GM12878 (cell line): ENCODE results near the gene NEUROG2. TPM values are rescaled to one million over a fixed set of nuclear protein-coding genes. Genes with fewer than 3 reads are reported as not detected.

Source experiments
- ATAC-seq: fragments of 200-7000 bp; cut with Tn5 transposase; 3 replicates; pipeline ENCODE4 v1.9.1; 2020; ENCODE audit warnings: mild to moderate bottlenecking, moderate library complexity
- BruUV-seq: library from RNA; stranded (reverse); fragments of 400-500 nt; replicated peaks from 2 replicates; lab custom pipeline; 2021; lab: Mats Ljungman, UMichigan
- CTCF ChIA-PET: fragments of 300-600 bp; sonication (Branson Sonifier 250); formaldehyde crosslinking; extraction: SDS; loops from one replicate; lab custom pipeline; 2021; ENCODE audit warnings: inconsistent platforms; lab: Yijun Ruan, JAX
- POLR2A ChIA-PET: fragments of 350-600 bp; formaldehyde crosslinking; extraction: SDS; loops from one replicate; lab custom pipeline; 2021; ENCODE audit warnings: inconsistent platforms; lab: Charles Lee
- RAD21 ChIA-PET: fragments of 300-600 bp; sonication (Branson Sonifier 250); formaldehyde crosslinking; loops from one replicate; lab custom pipeline; 2023; ENCODE audit warnings: antibody characterized with exemption; ENCODE audit not compliant: unreplicated experiment; lab: Charles Lee
- SMC1A ChIA-PET: fragments of 300-600 bp; sonication (Branson Sonifier 250); formaldehyde crosslinking; loops from one replicate; lab custom pipeline; 2023; ENCODE audit not compliant: unreplicated experiment, uncharacterized antibody; lab: Charles Lee
- DNase-seq: peaks from one replicate; pipeline ENCODE4 v3.0.0-alpha.2; 2011; ENCODE audit warnings: low read depth, low spot score
- FAIRE-seq: peaks from 3 replicates; lab custom pipeline; 2011; peaks lifted over from hg19 to GRCh38; lab: Jason Lieb, UNC
- H2AFZ ChIP-seq: 2 replicates; pipeline ENCODE4 v1.6.0; 2011; ENCODE audit warnings: low read depth, low read length, control low read depth; ENCODE audit not compliant: control insufficient read depth
- H3K27ac ChIP-seq: 2 replicates; pipeline ENCODE4 v1.5.1; 2011; ENCODE audit warnings: control low read depth; ENCODE audit not compliant: control insufficient read depth, insufficient read depth
- H3K27me3 ChIP-seq, 2 experiments: replicated peaks in 1 of 2; 2 replicates each; pipeline versions ENCODE4 v1.6.0 to v1.6.1; 2011; ENCODE audit warnings: low read length in 1 of 2; ENCODE audit not compliant: control insufficient read depth in 2 of 2, insufficient read depth in 2 of 2
- H3K36me3 ChIP-seq, 2 experiments: 2 replicates each; pipeline ENCODE4 v1.5.1; 2011; ENCODE audit warnings: low read length in 1 of 2; ENCODE audit not compliant: control insufficient read depth in 2 of 2, insufficient read depth in 2 of 2
- H3K4me1 ChIP-seq: 2 replicates; pipeline ENCODE4 v1.6.1; 2011; ENCODE audit warnings: mild to moderate bottlenecking, low read length, moderate library complexity, mixed read lengths; ENCODE audit not compliant: control insufficient read depth, insufficient read depth
- H3K4me2 ChIP-seq: 2 replicates; pipeline ENCODE4 v1.6.0; 2011; ENCODE audit warnings: control low read depth; ENCODE audit not compliant: control insufficient read depth, insufficient read depth
- H3K4me3 ChIP-seq: fragments of 200-600 bp; sonication (generic); 2 replicates; pipeline ENCODE4 v1.5.1; 2016
- H3K79me2 ChIP-seq: 2 replicates; pipeline ENCODE4 v1.6.0; 2011; ENCODE audit warnings: low read length; ENCODE audit not compliant: control insufficient read depth, insufficient read depth
- H3K9ac ChIP-seq: 2 replicates; pipeline ENCODE4 v1.8.0; 2011; ENCODE audit warnings: low read length, control low read depth, mixed read lengths; ENCODE audit not compliant: control insufficient read depth, insufficient read depth
- H3K9me3 ChIP-seq: replicated peaks from 3 replicates; pipeline ENCODE4 v1.5.1; 2011; ENCODE audit warnings: mild to moderate bottlenecking, low read length; ENCODE audit not compliant: control insufficient read depth, insufficient read depth
- H4K20me1 ChIP-seq: 2 replicates; pipeline ENCODE4 v1.6.0; 2011; ENCODE audit not compliant: control insufficient read depth, insufficient read depth
- CUX1 ChIP-seq: IDR thresholded peaks from 2 replicates; pipeline ENCODE4 v1.6.1; 2012; ENCODE audit warnings: improper control_type of control experiment, low read depth, low read length; ENCODE audit not compliant: insufficient replicate concordance
- ZBTB33 ChIP-seq: fragments of 450-650 bp; IDR thresholded peaks from 2 replicates; pipeline ENCODE4 v1.6.1; 2017; ENCODE audit warnings: mild to moderate bottlenecking
- WGBS: methylation state at CpG from one replicate; pipeline ENCODE4 v1.1.6; 2016; ENCODE audit warnings: low lambda C conversion rate; ENCODE audit not compliant: insufficient replicate concordance, insufficient coverage; ENCODE audit errors: missing lambda C conversion rate; 5-methylcytosine and 5-hydroxymethylcytosine counted together
- in situ Hi-C: fragments of 300-500 bp; cut with MboI; formaldehyde crosslinking; loops from 9 replicates; pipeline ENCODE4 v1.14.3; 2018; ENCODE audit warnings: mixed read lengths
- intact Hi-C: fragments of 100-400 bp; cut with micrococcal nuclease; formaldehyde crosslinking; loops from one replicate; pipeline ENCODE4 v1.14.2; 2022; ENCODE audit not compliant: unreplicated experiment
- polyA plus RNA-seq, 11 experiments: library from polyadenylated mRNA; depleted of rRNA in 4 of 11; unstranded in 6 of 11; stranded (reverse) in 5 of 11; fragments of >200 nt; fragmentation: Nextera tagmentation in 4 of 11; fragmentation: Illumina TruSeq in 1 of 11; extraction: Ambion mirVana in 4 of 11; extraction: Trizol in 1 of 11; gene quantifications; 1 replicate in 1 of 11; 2 replicates in 10 of 11; pipeline versions ENCODE4 v1.2.1 to v1.2.3, GENCODE V29; 2011 to 2016; ENCODE audit warnings: inconsistent platforms in 2 of 11, missing spikeins in 2 of 11, low read depth in 1 of 11
- total RNA-seq, 4 experiments: library from RNA; depleted of rRNA in 3 of 4; stranded (reverse); fragments of >200 nt in 3 of 4; fragmentation: Illumina TruSeq in 1 of 4; extraction: Trizol in 1 of 4; gene quantifications; 2 replicates each; pipeline versions ENCODE4 v1.2.1 to v1.2.3, GENCODE V29; 2013 to 2021

Gene NEUROG2
- total and polyA plus RNA-seq, 10 of the 15 experiments (the other 5 are each of a cell fraction or from before 2014, with no cell fraction given), result 0.53 to 3.3 (median 1.1) TPM

GRCh38 chr4:112564706-112565270, 48.8 kb upstream of the NEUROG2 start:
- Histone ChIP-seq H3K4me3 (no peak overlapping the region), H3K79me2 (no peaks in the 10 kb centered on the region), H3K4me1 (peaks cover 4% of the 10 kb centered on the region; the same call in 1 of the 2 replicates)
- ChIA-PET SMC1A (no interaction called here), CTCF (no interaction called here), POLR2A (no interaction called here)
- no peak for ATAC-seq
- TF ChIP-seq ZBTB33, result 0 out of 2 replicates have a peak, but pooled peaks have one; percentile 38
- no peak for TF ChIP-seq CUX1
- TF ChIP-seq, all 136 proteins: peak for 1
- RAD21 ChIA-PET, result interaction anchor here (1.0 kb wide), 1 partner anchor 237 kb away, joined by 3 read pairs; no protein-coding TSS in a partner anchor
- no peak overlapping the region for H3K9ac ChIP-seq
- FAIRE-seq, result no peak
- intact Hi-C loops, result no loop called here
- no peaks in the 10 kb centered on the region for H3K27me3 ChIP-seq
- H3K27ac ChIP-seq, result no peak overlapping the region
- no peak overlapping the region for H2AFZ ChIP-seq
- WGBS, result 97% methylated on average over 25 of the region's 25 CpGs
- in situ Hi-C loops, result no loop called here
- H3K4me2 ChIP-seq, result no peak overlapping the region
- H3K9me3 ChIP-seq, result no peaks in the 10 kb centered on the region; the same call in 2 of the 3 replicates
- no TSS peak for BruUV-seq
- no peaks in the 10 kb centered on the region for H4K20me1 ChIP-seq
- DNase-seq, result no peak
- no peaks in the 10 kb centered on the region; a peak in 1 of 4 replicates for H3K36me3 ChIP-seq
